ENCODE results near the gene KCNQ1.

GRCh38 chr11:2750101-2750681, 305.4 kb downstream of the KCNQ1 start:
- TF ChIP-seq CTCF (IDR thresholded peaks at IDR 0.05; ENCODE audit: low read length) (no peak), EZH2 (IDR thresholded peaks at IDR 0.05; ENCODE audit: borderline replicate concordance, low read length) (no peak)
